GM15510 (cell line): ENCODE results near the gene RBCK1.

Experiments
- POLR2A ChIP-seq: IDR thresholded peaks from 3 replicates; pipeline ENCODE4 v1.6.1; 2011; ENCODE audit warnings: borderline replicate concordance; ENCODE audit not compliant: insufficient read length; ENCODE audit errors: extremely low read depth

Gene RBCK1

DNA sequence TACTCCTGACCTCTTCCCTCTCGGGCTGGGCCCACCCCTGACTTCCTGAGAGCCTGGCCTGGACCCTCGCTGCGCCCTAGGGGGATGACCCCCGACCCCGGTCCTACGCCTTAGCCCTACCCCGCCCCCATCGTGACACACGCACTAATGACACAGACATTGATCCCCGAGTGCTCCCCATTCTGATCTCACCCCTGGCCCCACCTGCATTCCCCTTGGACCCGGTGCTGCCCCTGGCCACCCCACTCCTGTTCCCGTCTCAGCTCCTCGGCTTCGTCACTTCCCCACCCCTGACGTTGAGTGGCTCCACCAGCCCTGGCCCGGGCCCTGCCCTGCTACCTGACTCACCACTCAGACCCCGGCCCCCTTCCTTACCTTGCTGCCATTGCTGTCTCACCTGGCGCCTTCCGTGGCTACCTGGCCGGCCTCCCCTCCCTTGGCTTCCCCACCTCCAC lies 12.1 kb downstream of the RBCK1 start:
- TF ChIP-seq POLR2A: no peak

GRCh38 chr20:420721-421574 lies 12.8 kb downstream of the RBCK1 start:
- TF ChIP-seq POLR2A: no peak

- TF ChIP-seq POLR2A: no peak
Measured at GRCh38 chr20:421685-422250, 13.7 kb downstream of the RBCK1 start.

DNA sequence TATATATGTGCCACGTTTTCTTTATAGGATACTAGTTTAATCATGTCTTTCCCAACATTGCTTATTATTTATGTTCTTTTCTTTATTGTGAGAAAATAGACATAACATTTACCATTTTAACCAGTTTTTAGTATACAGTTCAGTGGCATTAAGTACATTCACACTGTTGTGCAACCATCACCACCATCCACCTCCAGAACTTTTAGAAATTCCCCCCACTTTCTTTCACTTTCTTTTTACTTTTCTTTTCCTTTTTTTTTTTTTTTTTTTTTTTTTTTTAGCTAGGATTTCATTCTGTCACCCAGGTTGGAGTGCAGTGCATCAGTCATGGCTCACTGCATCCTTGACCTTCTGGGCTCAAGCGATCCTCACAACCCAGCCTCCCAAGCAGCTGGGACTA lies 18.5 kb downstream of the RBCK1 start:
- no peak for TF ChIP-seq POLR2A

- TF ChIP-seq POLR2A: no peak
Measured at GRCh38 chr20:427401-427800, 19.3 kb downstream of the RBCK1 start.

GRCh38 chr20:427849-428657 lies 20.0 kb downstream of the RBCK1 start:
- no peak for TF ChIP-seq POLR2A

DNA sequence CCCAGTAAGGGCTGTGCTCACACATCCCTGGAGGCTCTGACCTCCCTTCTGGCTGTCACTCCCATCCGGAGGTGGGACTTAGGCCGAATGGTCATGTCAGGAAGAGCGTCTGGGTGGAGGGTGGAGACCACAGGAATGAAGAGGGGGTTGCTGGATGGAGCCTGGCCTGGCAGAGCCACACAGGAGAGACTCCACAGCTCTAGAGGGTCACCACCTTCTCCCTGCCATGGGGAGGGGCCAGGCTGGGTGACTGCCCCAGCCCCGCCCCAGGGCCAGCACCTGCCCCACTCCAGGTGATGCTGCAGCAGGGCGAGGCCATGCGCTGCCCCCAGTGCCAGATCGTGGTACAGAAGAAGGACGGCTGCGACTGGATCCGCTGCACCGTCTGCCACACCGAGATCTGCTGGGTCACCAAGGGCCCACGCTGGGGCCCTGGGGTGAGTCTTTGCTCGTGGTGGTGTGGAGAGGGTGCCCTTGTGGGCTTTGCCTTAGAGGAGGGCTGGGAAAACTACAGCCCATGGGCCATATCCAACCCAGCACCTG lies 20.6 kb downstream of the RBCK1 start:
- TF ChIP-seq POLR2A: no peak

DNA sequence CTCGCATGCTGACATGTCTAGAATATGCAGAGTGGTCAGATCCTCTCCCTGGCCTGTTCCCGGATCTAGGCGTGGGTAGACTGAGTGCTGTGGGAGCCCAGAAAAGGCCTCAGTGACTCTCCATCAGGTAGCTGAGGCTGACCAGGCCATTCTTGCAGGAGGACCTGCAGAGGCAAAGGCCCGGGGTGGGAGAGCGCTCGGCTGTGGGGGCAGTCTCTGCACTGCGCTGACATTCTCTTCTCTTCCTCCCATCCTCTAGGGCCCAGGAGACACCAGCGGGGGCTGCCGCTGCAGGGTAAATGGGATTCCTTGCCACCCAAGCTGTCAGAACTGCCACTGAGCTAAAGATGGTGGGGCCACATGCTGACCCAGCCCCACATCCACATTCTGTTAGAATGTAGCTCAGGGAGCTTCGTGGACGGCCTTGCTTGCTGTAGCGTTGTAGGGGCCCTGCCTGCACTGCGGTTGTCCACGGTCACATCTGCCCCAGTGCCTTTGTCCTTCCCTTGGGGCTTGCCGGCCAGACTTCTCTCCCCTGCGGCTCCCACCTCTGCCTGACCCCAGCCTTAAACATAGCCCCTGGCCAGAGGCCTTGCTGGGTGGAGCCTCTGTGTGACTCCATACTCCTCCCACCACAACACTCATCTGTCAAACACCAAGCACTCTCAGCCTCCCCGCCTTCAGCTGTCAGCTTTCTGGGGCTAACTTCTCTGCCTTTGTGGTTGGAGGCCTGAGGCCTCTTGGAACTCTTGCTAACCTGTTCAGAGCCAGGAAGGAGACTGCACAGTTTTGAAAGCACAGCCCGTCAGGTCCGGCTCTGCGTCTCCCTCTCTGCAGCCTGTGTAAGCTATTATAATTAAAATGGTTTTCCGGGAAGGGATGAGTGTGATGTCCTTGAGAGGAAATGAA lies 22.2 kb downstream of the RBCK1 start:
- no peak for TF ChIP-seq POLR2A

- no peak for TF ChIP-seq POLR2A
Measured at GRCh38 chr20:431012-431904, 23.2 kb downstream of the RBCK1 start.

DNA sequence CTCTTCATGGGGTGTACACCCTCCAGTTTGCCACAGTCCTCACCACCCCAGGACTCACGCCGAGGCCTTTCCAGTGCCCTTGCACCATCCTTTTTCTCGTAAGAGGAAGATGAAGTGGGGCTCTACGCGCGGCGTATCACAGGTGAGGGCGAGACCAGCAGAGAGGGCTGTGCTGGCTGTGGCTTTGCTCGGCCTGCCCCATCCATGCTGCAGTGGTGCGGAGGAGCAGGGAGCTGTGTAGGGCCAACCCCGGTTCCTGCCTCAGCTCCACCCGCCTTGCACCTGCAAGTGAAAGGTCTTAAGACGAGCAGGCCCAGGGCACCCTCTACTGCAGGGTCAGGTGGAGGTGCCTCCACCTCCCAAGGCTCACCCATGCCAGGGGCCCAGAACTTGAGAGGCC lies 24.1 kb downstream of the RBCK1 start:
- no peak for TF ChIP-seq POLR2A

- no peak for TF ChIP-seq POLR2A
Measured at GRCh38 chr20:432677-433299, 24.7 kb downstream of the RBCK1 start.

- peak; percentile 37 for TF ChIP-seq POLR2A
Measured at GRCh38 chr20:433300-433975, 25.3 kb downstream of the RBCK1 start.

- no peak for TF ChIP-seq POLR2A
Measured at GRCh38 chr20:434221-434620, 26.1 kb downstream of the RBCK1 start.
